Germinal center (tissue), 1 donor: ENCODE data around the gene MESD.

Experiments used
- DNase-seq: peaks from one replicate; pipeline ENCODE4 v3.0.0; 2012; ENCODE audit warnings: mixed read lengths, low spot score

The MESD gene

DNA sequence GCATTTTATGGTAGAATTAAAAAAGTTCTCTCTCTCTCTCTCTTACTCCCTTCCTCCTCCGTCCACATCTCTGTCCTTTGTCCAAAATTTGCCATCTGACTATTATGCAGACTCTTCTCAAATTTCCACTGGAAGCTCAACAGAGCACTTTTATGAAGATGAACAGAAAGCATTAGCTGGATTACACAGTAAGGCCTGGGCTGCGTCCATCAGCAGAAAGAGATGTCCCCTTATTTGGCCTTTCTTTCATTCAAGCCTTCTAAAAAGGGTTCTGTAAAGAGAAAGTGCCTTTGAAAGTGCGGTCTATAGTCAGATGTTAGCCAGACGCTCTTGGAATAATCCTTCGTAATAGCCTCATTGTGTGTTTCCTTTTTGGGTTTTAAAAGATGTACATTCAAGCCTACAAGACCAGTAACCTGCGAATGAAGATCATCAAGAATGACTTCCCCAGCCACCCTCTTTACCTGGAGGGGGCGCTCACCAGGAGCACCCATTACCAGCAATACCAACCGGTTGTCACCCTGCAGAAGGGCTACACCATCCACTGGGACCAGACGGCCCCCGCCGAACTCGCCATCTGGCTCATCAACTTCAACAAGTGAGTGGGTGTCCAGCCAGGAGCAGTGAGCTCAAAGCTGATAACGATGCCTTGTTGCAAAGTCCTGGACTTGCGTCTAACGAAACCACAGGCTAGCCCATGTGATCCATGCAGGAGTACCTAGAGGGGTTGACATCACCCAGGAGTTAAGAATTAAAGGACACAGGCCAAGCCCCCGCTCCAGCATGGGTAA is 53.1 kb downstream of the MESD start:
- DNase-seq, result no peak

DNA sequence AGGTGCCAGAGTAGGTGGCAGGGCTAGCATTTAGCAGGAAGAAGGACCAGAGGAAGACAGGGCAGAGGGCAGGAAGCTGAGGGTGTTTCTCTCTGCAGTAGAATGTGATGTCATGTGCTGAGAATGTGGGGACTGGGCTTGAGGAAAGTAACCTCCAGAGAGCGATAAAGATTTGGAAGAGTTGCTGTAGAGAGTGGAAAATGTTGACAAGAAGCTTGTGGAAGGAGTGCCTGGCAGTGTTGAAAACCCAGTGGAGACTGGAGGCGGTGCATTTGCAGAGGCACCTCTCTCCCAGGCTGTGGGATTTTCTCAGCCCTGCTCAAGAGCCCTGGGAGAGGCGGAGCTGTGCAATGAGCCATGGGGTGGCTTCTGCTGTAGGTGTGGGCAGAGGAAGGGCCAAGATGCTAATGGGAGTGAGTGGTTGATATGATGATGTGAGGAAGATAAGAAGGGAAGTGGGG is 54.8 kb downstream of the MESD start:
- DNase-seq, result no peak

DNA sequence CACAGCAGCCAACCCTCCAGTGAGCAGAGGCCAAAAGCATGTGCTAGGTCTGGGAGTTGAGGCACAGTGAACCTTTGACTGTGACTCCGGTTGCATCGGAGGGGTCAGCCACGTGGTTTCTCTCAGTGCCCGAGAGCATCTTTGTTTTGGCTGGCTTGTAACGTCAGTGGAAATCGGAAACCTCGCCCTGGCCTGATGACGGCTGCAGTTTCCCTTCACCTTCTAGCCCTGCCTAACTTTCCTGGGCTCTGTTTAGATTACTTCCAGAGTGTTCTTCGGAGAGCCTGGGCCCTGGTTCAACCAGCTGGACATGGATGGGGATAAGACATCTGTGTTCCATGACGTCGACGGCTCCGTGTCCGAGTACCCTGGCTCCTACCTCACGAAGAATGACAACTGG is 56.6 kb downstream of the MESD start:
- no peak for DNase-seq

DNA sequence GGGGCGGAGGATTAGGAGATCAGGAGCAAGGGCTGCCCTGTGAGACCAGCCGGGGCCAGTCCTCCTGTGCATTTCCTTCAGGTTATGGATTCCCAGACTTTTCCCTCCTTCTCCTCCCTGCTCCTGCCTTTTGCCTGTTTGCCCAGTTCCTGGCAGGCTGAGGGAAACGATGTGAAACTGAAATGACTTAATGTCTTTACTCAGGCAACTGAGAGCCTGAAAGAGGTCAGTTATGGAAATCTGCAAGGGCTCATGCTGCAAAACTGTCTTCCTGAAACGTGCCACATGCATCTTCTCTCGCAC is 57.2 kb downstream of the MESD start:
- DNase-seq, result no peak

DNA sequence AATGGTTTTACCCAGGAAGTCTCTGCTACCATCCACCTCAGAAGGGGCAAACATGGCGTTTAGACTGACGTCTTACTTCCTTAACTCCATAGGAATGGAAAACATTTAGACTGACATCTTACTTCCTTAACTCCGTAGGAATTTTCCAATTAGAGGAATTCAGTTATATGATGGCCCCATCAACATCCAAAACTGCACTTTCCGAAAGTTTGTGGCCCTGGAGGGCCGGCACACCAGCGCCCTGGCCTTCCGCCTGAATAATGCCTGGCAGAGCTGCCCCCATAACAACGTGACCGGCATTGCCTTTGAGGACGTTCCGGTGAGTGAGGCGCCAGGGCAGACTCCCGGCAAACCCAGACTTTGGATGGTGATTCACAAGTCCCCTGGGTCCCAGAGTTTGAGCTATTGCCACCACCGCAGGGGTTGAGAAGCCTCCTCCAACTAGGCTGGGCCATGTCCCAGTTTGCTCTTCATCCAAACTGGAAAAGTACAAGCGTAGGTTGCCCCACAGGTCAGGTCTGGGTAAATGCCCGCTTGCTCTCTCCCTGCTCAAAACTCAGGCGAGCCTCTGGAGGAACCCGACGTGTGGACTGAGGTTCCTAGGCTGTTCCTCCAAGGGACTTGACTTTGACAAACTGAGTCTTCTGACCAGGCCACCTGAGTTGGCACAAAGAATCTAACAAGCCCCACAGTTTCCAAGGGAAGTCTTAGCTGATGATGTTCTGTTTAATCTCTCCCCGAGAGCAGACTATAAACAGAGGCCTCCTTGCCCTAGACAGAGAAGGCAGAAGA is 57.7 kb downstream of the MESD start:
- no peak for DNase-seq

DNA sequence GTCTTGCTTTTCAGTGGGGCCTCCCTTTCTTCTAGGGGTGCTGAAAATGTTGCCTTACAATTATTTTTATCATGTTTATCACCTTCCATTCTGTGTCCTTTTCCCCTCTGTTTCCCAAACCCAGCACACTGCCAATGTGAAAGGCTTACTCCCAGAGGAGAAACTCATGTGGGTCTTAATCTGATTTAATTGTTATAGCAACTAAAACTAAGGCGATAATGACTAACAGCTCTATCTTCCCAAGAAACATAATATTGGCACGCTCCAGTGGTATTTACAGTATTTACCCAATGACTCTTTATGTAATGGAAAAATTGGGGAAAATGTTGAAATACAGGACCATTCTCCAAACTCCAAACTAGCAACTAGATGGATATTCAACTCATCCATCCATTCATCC is 58.4 kb downstream of the MESD start:
- DNase-seq, result no peak

DNA sequence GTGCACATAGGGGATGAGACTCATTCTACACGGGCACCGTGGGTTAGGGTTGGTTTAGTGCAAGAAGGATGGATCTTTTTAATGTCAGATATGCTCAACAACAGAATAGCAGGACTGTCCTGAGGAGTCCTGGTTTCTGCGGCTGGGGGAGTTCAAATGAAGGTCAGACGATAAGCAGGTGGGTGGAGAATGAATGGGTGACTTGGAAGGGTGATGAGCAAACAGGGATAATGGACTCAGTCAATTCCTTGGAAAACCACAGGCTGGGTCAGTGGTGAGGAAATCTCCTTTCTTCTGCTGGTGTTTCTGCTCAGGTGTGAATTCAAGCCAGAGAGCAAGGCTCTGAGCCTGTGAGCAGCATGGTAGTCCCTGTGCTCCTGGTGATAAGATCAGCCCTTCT is 59.9 kb downstream of the MESD start:
- DNase-seq, result no peak

DNA sequence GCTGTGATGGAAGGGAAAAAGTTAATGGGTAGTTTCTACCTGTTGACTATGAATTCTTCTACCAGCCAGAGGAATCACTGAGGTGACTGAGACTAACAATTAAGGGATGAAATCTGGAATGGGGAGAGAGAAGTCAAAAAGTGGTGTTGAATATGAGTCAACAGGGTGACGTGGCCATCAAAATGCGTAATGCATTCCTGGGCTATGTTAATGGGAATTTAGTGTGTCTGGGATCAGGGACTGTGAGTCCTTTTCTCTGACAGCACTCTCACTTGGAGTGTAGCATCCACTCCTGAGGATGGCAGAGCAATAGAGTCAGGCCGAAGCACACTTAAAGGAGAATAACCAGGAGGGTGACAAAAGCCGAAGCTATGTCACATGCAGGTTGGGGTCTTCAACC is 60.4 kb downstream of the MESD start:
- DNase-seq, result no peak

DNA sequence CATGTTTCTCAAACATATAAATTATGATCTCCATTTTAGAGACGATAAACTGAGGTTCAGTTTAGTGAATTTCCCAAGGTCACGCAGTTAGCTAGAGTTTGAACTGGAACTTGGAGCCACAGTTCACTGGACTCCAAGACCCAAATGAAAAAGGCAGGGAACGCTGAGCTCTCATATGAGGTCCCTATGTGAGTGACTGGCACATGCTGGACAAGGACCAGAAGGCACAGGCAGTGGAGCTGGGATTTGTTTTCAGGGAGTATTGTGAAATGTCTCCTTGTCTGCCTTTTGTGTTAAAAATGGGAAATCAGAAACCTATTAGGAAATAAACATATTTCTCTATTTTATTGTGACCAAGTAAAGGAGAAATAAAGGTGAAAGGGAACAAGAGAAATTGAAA is 63.5 kb downstream of the MESD start:
- no peak for DNase-seq

DNA sequence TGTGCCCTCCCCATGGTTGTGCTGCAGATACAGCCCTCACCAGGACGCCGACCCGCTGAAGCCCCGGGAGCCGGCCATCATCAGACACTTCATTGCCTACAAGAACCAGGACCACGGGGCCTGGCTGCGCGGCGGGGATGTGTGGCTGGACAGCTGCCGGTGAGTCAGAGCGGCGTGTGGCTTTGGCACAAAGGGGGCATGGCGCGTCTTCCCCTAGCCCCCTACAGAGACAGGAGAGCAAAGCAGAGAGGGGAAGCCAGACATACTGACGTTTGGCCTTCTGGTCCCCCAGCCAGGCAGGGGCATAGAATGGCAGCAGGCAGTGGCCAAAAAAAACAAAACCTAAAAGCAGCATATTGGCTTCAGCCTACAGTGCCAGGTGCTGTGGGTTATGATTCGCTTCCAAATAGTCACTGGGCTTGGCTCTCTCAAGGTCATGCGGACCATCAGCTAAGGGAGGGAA is 64.0 kb downstream of the MESD start:
- no peak for DNase-seq

DNA sequence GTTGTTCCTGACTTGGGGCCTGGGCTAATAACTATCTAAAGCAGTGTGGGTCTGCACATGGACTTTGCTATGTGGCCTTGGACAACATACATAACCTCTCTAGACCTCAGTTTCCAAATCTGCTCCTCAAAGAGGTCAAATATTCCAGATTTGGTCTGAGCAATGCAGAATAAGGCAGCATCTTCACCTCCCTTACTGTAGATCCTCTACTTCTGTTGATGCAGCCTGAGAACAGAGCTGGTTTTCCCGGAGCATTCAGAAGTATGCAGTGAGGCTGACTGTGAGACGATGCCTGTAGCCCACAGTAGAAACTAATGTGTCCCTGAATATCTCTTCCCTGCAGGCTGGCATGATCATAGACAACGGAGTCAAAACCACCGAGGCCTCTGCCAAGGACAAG is 65.3 kb downstream of the MESD start:
- no peak for DNase-seq

DNA sequence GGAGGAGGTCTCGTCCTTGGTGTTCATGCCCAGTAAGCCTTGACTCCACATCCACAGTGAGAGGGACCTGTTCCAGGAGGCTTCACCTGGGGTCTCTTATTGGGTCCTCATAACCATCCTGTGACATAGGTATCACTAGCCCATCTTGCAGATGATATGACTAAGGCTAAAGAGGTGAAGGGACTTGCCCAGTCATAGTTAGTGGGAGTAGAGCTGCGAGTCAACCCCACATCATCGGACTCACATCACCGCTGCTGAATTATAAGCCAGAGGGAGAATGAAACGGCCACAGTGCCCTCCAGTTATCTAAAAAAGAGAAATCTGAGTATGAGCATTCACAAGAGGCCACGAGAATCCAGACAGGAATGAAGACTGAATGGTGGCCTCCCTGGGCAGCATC is 66.0 kb downstream of the MESD start:
- DNase-seq, result no peak

DNA sequence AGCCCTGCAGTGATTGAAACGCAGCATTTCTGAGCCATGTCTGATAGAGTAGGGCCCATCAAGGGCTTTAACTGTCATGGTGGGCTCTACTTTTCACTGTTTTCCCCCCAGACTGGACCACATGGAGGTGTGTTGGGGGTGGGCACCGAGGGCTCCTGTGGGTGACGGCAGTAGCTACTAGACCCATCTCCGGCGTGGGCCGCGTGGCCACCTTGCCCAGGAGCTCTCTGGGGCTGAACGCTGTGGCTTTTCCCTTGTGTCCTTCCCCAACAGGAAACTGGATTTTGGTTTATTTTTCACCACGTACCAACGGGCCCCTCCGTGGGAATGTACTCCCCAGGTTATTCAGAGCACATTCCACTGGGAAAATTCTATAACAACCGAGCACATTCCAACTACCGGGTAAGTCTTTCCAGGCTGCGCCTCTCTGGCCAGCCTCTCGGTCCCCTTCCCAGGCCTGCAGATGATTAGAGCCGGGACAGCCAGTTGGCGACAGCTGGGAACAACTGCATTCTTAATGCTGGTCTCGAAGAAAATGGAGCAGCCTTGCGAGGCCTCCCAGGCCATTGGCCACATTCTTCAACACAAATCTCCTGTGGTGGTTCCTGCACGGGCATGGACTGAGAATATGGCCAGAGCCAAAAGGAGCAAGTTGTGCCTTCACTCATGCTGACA is 67.7 kb downstream of the MESD start:
- no peak for DNase-seq

DNA sequence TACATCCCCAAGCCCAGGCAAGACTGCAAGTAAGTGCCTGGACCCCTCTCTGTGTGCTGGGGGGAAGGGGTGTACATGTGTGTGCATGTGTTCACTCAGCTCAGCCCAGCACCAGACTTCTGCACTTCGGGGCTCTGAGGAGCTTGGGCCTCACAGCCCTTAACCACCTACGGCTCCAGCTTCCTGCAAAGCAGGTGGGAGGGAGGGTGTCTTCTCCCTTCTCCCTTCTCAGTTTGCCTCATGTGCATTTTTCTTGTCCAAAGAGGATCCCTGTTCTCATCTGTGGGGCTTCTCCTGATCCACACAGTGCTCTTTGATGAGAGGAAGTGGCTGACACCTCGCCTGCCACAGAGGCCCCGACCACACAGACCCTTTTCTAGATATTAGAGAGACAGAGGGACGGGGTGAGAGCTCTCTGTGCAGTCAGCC is 69.3 kb downstream of the MESD start:
- no peak for DNase-seq

DNA sequence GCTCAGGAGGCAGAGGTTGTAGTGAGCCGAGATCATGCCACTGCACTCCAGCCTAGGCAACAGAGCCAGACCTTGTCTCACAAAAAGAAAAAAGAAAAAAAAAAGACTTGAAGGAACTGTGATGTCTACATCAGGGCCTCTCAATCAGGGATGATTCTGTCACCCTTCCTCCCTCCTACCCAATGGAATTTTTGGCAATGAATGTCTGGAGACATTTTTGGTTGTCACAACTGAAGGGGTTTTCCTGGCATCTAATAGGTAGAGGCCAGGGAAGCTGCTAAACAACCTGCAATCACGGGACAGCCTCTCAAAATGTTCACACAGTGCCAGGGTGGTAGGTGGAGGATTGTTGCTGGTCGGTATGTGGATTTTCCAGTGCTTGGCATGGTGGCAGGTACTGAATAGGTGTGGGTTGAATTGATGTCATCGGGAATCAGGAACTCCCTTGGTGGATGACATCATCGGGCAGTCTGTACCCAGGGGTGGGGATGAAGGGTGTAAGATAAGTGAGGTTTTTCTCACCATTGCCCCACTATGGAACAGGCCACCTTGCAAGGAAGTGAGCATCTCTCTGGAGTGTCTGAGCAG is 71.3 kb downstream of the MESD start:
- DNase-seq, result no peak

DNA sequence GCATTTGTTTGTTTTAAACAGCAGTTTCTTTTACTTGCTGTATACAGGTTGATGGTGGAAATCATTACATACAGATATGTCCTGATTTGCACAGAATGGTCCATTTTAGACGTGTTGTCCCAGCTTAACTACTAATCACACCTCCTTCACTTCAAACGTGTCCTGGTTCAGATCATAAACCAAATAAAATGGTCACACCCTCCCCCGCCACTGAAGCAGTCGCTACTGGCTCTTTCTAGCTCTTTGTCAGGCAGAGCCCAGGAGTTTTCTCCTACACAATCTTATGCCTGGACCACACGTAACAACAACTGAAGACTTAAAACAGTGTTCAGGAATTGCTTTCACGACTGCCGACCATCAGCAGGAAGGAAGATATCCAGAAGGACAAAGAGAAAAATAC is 73.6 kb downstream of the MESD start:
- no peak for DNase-seq

DNA sequence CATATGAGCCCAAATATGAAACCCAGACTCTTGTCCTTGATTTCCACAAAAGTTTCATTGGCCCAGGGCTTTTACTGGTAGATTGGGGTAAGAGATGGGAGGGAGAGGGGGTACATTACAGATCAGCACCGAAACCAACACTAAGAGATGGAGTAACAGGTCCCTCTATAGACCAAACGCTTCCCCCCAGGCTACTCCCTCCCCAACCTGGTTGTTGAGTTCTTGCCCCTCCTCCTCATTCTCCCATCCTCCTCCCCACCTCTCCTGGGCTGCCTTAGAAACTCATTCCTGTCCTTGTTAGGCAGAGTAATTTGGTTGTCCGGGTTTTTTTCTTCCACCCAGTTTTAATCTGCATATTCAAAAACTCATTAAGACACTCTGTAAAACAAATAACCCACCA is 74.1 kb downstream of the MESD start:
- DNase-seq, result no peak

DNA sequence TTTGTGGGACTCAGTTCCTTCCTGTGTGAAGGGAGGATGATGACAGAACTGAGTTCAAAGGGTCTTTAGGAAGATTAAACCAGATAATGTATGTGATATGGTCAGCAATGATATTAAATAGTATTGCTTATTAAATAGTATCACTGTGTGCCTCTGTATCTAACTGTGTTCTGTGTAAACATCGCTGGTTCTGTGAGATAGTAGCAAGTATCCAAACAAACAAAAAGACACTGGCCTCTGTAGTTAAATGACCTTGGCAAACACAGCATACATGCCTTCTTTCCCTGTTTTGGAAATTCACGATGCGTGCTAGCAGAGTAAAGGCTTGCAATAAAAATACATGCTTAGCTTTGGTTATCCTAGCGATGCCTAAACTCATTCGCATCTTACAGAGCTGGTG is 76.1 kb downstream of the MESD start:
- DNase-seq, result no peak

DNA sequence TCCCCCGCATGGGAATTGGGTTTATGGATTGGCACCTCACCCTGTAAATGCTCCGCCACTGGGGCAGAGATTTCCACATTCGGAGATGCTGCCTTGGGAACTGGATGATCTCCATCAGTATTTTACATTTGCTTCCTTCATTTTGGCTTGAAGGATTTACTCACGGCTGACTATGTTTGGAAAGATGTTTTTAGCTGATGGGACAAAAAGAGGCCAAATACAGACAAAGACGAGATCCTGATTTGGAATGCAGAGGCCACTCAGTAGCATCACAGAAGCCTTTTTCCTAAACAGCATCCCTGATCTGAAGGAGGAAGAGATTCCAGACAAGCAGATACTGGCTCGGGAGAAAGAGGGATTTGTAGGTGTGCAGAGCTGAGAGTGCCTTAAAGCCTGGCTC is 76.9 kb downstream of the MESD start:
- no peak for DNase-seq

DNA sequence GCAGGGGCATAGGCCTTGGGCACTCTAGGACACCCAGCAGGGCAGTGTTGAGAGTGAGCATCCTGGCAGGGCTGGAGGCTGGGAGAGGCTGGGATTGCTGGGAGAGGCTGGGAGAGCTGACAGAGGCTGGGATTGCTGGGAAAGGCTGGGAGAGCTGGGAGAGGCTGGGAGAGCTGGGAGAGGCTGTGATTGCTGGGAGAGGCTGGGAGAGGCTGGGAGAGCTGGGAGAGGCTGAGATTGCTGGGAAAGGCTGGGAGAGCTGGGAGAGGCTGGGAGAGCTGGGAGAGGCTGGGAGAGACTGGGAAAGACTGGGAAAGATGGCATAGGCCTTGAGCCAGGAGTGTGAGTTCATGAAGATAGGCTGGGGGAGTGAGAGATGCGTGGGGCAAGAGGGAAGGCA is 77.8 kb downstream of the MESD start:
- DNase-seq, result no peak

DNA sequence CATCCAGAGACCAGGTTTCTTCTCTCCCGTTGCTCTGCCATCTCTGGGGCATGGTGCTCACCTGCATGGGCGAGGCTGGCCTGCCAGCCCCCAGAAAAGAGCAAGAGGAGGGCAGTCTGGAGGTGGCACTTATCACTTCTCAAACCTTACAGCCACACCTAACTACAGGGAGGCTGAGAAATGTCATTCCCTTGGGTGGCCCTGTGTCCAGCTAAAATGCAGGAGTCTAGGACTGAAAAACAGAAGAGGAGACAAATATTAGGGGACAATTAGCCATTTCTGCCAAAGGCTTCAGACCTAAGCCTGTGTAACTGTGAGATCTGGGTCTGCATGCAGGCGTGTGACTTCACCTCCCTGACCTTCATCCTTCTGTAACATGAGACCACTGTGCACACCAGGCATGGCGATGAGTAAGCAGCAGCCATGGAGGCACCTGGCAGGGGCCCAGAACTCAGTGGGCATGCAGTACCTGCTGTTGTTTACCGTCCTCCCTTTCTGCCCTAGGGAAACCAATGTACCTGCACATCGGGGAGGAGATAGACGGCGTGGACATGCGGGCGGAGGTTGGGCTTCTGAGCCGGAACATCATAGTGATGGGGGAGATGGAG is 83.4 kb downstream of the MESD start:
- DNase-seq, result no peak

DNA sequence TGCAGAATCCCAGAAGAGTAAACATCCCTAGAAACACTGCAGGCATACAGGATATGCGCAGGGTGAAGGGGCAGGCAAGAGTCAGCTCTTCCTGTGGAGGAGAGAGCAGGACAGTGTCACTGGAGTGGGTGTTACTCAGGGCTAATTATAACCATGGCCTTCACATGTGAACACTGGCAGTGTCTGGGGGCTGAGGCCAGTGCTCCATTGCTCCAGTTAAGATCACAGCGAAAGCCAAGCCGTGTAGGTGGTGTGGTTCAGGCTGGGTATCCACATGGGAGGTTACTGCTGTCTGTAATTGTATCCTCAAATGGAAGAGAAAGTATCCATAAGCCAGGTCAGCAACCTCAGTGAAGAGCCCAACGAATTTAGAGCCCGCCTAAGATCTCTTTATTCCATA is 84.6 kb downstream of the MESD start:
- DNase-seq, result no peak
